ENCODE measurements around the gene TXNRD1.

Gene TXNRD1

GRCh38 chr12:104353012-104353981 lies 137.7 kb downstream of the TXNRD1 start:
- DNase-seq, result no peak

GRCh38 chr12:104354167-104354867 lies 138.7 kb downstream of the TXNRD1 start:
- no peak for DNase-seq

GRCh38 chr12:104354868-104355570 lies 139.4 kb downstream of the TXNRD1 start:
- DNase-seq, result no peak

- DNase-seq, result no peak
These were observed 140.1 kb downstream of the TXNRD1 start for GRCh38 chr12:104355630-104356029.

- no peak for DNase-seq
These were observed 140.9 kb downstream of the TXNRD1 start for GRCh38 chr12:104356231-104357115.

- DNase-seq, result no peak
These were observed 141.9 kb downstream of the TXNRD1 start for GRCh38 chr12:104357421-104357952.

- peak; percentile 58 for DNase-seq
These were observed 142.9 kb downstream of the TXNRD1 start for GRCh38 chr12:104358353-104359003.

- DNase-seq, result no peak
These were observed 143.6 kb downstream of the TXNRD1 start for GRCh38 chr12:104359216-104359615.

GRCh38 chr12:104360157-104360556 lies 144.6 kb downstream of the TXNRD1 start:
- DNase-seq, result no peak

GRCh38 chr12:104360983-104361707 lies 145.6 kb downstream of the TXNRD1 start:
- no peak for DNase-seq

GRCh38 chr12:104365921-104366410 lies 150.4 kb downstream of the TXNRD1 start:
- DNase-seq, result no peak

- no peak for DNase-seq
These were observed 154.1 kb downstream of the TXNRD1 start for GRCh38 chr12:104369708-104370107.

GRCh38 chr12:104371043-104371870 lies 155.7 kb downstream of the TXNRD1 start:
- no peak for DNase-seq

- DNase-seq, result no peak
These were observed 156.6 kb downstream of the TXNRD1 start for GRCh38 chr12:104372061-104372720.

GRCh38 chr12:104372721-104373335 lies 157.2 kb downstream of the TXNRD1 start:
- DNase-seq, result no peak

GRCh38 chr12:104374071-104374470 lies 158.5 kb downstream of the TXNRD1 start:
- no peak for DNase-seq

- no peak for DNase-seq
These were observed 159.2 kb downstream of the TXNRD1 start for GRCh38 chr12:104374806-104375205.

- no peak for DNase-seq
These were observed 160.2 kb downstream of the TXNRD1 start for GRCh38 chr12:104375775-104376174.
